K562 (cell line): Measurements from ENCODE around the gene CAPN8. TPM values are rescaled to one million over a fixed set of nuclear protein-coding genes. Genes with fewer than 3 reads are reported as not detected.

Source experiments
- BCOR ChIP-seq: fragments of 450-650 bp; IDR thresholded peaks from 2 replicates; pipeline ENCODE4 v1.6.1; 2016
- COPS2 ChIP-seq: fragments of 450-650 bp; conservative IDR thresholded peaks from 2 replicates; pipeline ENCODE4 v1.6.1; 2016; ENCODE audit warnings: mild to moderate bottlenecking, moderate library complexity
- CREB1 ChIP-seq, 2 experiments: sonication (generic) in 1 of 2; formaldehyde crosslinking in 1 of 2; IDR thresholded peaks; 2 replicates each; pipeline versions ENCODE4 v1.6.1 to v1.8.0; 2012 to 2022; ENCODE audit warnings: inconsistent platforms in 1 of 2, mild to moderate bottlenecking in 1 of 2, missing genetic modification reagents in 1 of 2, moderate library complexity in 1 of 2
- ELF2 ChIP-seq: fragments of 250-450 bp; sonication (Bioruptor Pico); IDR thresholded peaks from 2 replicates; pipeline ENCODE4 v1.5.0; 2021; ENCODE audit warnings: mild to moderate bottlenecking
- EP300 ChIP-seq: IDR thresholded peaks from 2 replicates; pipeline ENCODE4 v1.6.1; 2012; ENCODE audit warnings: low read length, improper control_type of control experiment
- ESRRA ChIP-seq: fragments of 450-650 bp; IDR thresholded peaks from 2 replicates; pipeline ENCODE4 v1.6.1; 2014; ENCODE audit warnings: low read depth, mild to moderate bottlenecking, moderate library complexity, borderline replicate concordance
- GABPB1 ChIP-seq: sonication (generic); formaldehyde crosslinking; IDR thresholded peaks from 2 replicates; pipeline ENCODE4 v1.8.0; 2022; ENCODE audit warnings: mild to moderate bottlenecking, missing genetic modification reagents
- HNRNPL ChIP-seq: fragments of 200-400 bp; formaldehyde crosslinking; IDR thresholded peaks from 2 replicates; pipeline ENCODE4 v1.6.1; 2017; ENCODE audit warnings: low read depth, mild to moderate bottlenecking, low read length
- MTF1 ChIP-seq: fragments of 250-450 bp; sonication (Bioruptor Pico); IDR thresholded peaks from 2 replicates; pipeline ENCODE4 v1.9.0; 2021; ENCODE audit warnings: moderate library complexity, mild to moderate bottlenecking, inconsistent platforms, borderline replicate concordance
- NEUROD1 ChIP-seq: fragments of 150-350 bp; IDR thresholded peaks from 2 replicates; pipeline ENCODE4 v1.6.1; 2014; ENCODE audit warnings: borderline replicate concordance, low read length, low read depth; ENCODE audit not compliant: partially characterized antibody
- PURB ChIP-seq: sonication (generic); formaldehyde crosslinking; IDR thresholded peaks from 2 replicates; pipeline ENCODE4 v1.9.0; 2021; ENCODE audit warnings: low read depth, mild to moderate bottlenecking, missing genetic modification reagents
- RAD21 ChIP-seq, 2 experiments: fragments of 250-450 bp in 1 of 2; fragments of 450-650 bp in 1 of 2; sonication (Bioruptor Pico) in 1 of 2; formaldehyde crosslinking in 1 of 2; IDR thresholded peaks in 1 of 2; conservative IDR thresholded peaks in 1 of 2; 2 replicates each; pipeline versions ENCODE4 v1.4.0 to v1.8.0; 2020 to 2022; ENCODE audit warnings: mild to moderate bottlenecking in 2 of 2, moderate library complexity in 1 of 2
- RCOR1 ChIP-seq, 2 experiments: IDR thresholded peaks; 2 replicates each; pipeline ENCODE4 v1.6.1; 2012; ENCODE audit warnings: low read depth in 2 of 2, low read length in 2 of 2, borderline replicate concordance in 1 of 2, improper control_type of control experiment in 1 of 2
- SAFB2 ChIP-seq: fragments of 200-400 bp; formaldehyde crosslinking; IDR thresholded peaks from 2 replicates; pipeline ENCODE4 v1.6.1; 2018; ENCODE audit warnings: borderline replicate concordance, low read length, low read depth, moderate library complexity; ENCODE audit not compliant: severe bottlenecking
- SREBF1 ChIP-seq: fragments of 150-350 bp; IDR thresholded peaks from 2 replicates; pipeline ENCODE4 v1.6.1; 2014; ENCODE audit warnings: antibody characterized with exemption, low read depth, low read length, borderline replicate concordance
- SRF ChIP-seq, 2 experiments: fragments of 250-450, 450-650 bp in 1 of 2; sonication (Bioruptor Pico) in 1 of 2; sonication (generic) in 1 of 2; formaldehyde crosslinking; IDR thresholded peaks; 2 replicates each; pipeline versions ENCODE4 v1.5.0 to v1.5.1; 2020 to 2022; ENCODE audit warnings: mild to moderate bottlenecking in 1 of 2, missing genetic modification reagents in 1 of 2
- ZC3H11A ChIP-seq: IDR thresholded peaks from 2 replicates; pipeline ENCODE4 v1.6.1; 2012; ENCODE audit warnings: low read depth, low read length, improper control_type of control experiment
- ZNF764 ChIP-seq: fragments of 250-450 bp; sonication (Bioruptor Pico); IDR thresholded peaks from 2 replicates; pipeline ENCODE4 v1.4.0; 2020; ENCODE audit warnings: low read depth, mild to moderate bottlenecking, moderate library complexity
- polyA plus RNA-seq, 8 experiments: library from polyadenylated mRNA; depleted of rRNA in 4 of 8; stranded (reverse) in 5 of 8; unstranded in 3 of 8; fragments of >200 nt; fragmentation: Nextera tagmentation in 2 of 8; fragmentation: Illumina TruSeq in 1 of 8; extraction: Ambion mirVana in 2 of 8; extraction: Trizol in 1 of 8; gene quantifications; 2 replicates each; pipeline versions ENCODE4 v1.2.1 to v1.2.3, GENCODE V29; 2011 to 2014; ENCODE audit warnings: inconsistent platforms in 1 of 8, missing spikeins in 1 of 8
- total RNA-seq, 7 experiments: library from RNA; depleted of rRNA in 6 of 7; stranded (reverse); fragments of >200 nt in 6 of 7; fragmentation: Illumina TruSeq in 2 of 7; extraction: Trizol in 2 of 7; gene quantifications; 2 replicates each; pipeline versions ENCODE4 v1.2.1 to v1.2.3, GENCODE V29; 2011 to 2021; ENCODE audit warnings: low replicate concordance in 1 of 7
- TF ChIP-seq, protein P1 (sequence below): fragments of 200-800 bp; sonication (Bioruptor generic); IDR thresholded peaks from 2 replicates; pipeline ENCODE4 v1.6.1; 2017; ENCODE audit warnings: missing genetic modification characterization, missing compliant biosample characterization

CAPN8 gene
- total and polyA plus RNA-seq, 9 of the 15 experiments (the other 6 are each of a cell fraction or from before 2014, with no cell fraction given) = 0.06 TPM; not detected in 8

DNA sequence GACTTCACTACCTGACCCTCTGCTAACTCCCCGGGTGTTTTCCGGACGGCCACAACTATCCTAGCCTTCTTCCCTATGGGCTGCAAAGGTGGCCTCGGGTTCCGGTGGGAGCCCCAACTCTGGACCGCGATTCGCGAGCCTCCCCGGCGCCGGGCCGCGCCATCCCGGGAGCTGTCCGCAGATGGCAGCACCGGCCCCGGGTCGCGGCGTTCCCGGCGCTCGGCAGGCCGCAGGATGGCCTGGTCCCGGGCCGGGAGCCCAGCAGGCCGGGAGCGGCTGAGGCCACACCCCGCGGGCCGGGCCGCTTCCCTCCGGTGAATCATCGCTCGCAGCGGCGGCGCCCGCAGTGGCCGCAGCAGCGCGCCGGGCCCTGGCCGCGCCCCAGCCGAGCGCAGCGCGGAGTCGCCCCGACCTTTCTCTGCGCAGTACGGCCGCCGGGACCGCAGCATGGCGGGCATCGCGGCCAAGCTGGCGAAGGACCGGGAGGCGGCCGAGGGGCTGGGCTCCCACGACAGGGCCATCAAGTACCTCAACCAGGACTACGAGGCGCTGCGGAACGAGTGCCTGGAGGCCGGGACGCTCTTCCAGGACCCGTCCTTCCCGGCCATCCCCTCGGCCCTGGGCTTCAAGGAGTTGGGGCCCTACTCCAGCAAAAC, 46.8 kb upstream of the CAPN8 start, which contains the start of gene CAPN2 (continued):
- TF ChIP-seq RCOR1 (IDR thresholded peaks at IDR 0.05; ENCODE audit: borderline replicate concordance in 1 of 2, low read depth in 2 of 2, low read length in 2 of 2) (peak in 1 of 2 experiments; percentile 77; a peak in 1 of 4 replicates), PURB (no peak), BCOR (no peak), GABPB1 (CRISPR knock-in tag) (peak; percentile 59; the same call in 1 of the 2 replicates), ZNF764 (no peak), ESRRA (peak; percentile 63; the same call in 1 of the 2 replicates), RAD21 (CRISPR knock-in tag; conservative IDR thresholded peaks at IDR 0.05 in 1 of 2, IDR thresholded peaks at IDR 0.05 in 1 of 2) (peak; percentile 93 to 95), COPS2 (no peak), SREBF1 (no peak), CREB1 (IDR thresholded peaks at IDR 0.05) (peak; percentile 41), CREB1 (CRISPR knock-in tag; IDR thresholded peaks at IDR 0.05) (0 out of 2 replicates have a peak, but pooled peaks have one; percentile 37), ELF2 (CRISPR knock-in tag) (no peak), MTF1 (CRISPR knock-in tag) (no peak), SRF (CRISPR knock-in tag; IDR thresholded peaks at IDR 0.05) (0 out of 4 replicates have a peak, but pooled peaks have one; percentile 24 to 52), NEUROD1 (peak; percentile 39), HNRNPL (peak; percentile 44; the same call in 1 of the 2 replicates), EP300 (no peak; the same call in 1 of the 2 replicates), SAFB2 (no peak), ZC3H11A (no peak)
- TF ChIP-seq, protein P1, sequence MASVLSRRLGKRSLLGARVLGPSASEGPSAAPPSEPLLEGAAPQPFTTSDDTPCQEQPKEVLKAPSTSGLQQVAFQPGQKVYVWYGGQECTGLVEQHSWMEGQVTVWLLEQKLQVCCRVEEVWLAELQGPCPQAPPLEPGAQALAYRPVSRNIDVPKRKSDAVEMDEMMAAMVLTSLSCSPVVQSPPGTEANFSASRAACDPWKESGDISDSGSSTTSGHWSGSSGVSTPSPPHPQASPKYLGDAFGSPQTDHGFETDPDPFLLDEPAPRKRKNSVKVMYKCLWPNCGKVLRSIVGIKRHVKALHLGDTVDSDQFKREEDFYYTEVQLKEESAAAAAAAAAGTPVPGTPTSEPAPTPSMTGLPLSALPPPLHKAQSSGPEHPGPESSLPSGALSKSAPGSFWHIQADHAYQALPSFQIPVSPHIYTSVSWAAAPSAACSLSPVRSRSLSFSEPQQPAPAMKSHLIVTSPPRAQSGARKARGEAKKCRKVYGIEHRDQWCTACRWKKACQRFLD (CRISPR knock-in tag) = peak; percentile 72; the same call in 1 of the 2 replicates
